HCT116 (cell line): ENCODE results near the gene KCNB1.

Experiments
- EZH2 ChIP-seq: fragments of 200-600 bp; sonication (generic); IDR thresholded peaks from 2 replicates; pipeline ENCODE4 v1.6.1; 2017; ENCODE audit warnings: antibody characterized with exemption, mixed run types
- POLR2A ChIP-seq: IDR thresholded peaks from 2 replicates; pipeline ENCODE4 v1.7.0; 2011; ENCODE audit warnings: borderline replicate concordance; ENCODE audit not compliant: insufficient read depth, insufficient read length; ENCODE audit errors: extremely low read depth
- SRF ChIP-seq: IDR thresholded peaks from 2 replicates; pipeline ENCODE4 v1.6.1; 2012; ENCODE audit warnings: low read depth
- TF ChIP-seq, protein P1 (sequence below), 3 experiments: fragments of 200-600 bp in 1 of 3; sonication (generic) in 1 of 3; IDR thresholded peaks in 2 of 3; conservative IDR thresholded peaks in 1 of 3; 2 replicates each; pipeline ENCODE4 v1.5.1; 2012 to 2017; ENCODE audit warnings: low read depth in 2 of 3, low read length in 2 of 3, antibody characterized with exemption in 1 of 3, borderline replicate concordance in 1 of 3, control low read depth in 1 of 3, mild to moderate bottlenecking in 1 of 3, mixed read lengths in 1 of 3, mixed run types in 1 of 3, moderate library complexity in 1 of 3; ENCODE audit not compliant: insufficient read depth in 1 of 3
- TF ChIP-seq, protein P2 (sequence below): IDR thresholded peaks from 2 replicates; pipeline ENCODE4 v1.6.1; 2012
- TF ChIP-seq, protein P3 (sequence below): IDR thresholded peaks from 2 replicates; pipeline ENCODE4 v1.6.1; 2012; ENCODE audit warnings: low read depth
- TF ChIP-seq, protein P4 (sequence below): IDR thresholded peaks from 2 replicates; pipeline ENCODE4 v1.6.1; 2011; ENCODE audit warnings: mild to moderate bottlenecking, low read length, moderate library complexity; ENCODE audit not compliant: insufficient replicate concordance; ENCODE audit errors: extremely low read depth

DNA sequence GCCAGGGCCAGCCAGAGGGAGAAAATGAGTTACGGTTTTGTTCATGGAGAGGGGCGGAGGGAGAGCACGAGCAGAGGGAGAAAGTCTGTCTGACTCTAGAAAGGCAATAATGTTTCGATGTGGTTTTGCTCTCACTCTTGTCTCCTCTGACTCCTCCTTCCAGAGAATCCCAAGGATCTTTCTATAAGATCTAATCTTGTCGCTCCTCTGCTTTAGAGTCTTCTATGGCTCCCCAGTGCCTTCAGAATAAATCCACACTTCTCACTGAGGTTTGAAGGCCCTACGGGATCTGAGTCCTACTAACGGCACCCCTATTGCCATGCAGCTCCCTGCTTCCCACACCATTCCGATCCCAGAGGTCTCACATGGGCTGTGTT, 66.8 kb downstream of the KCNB1 start:
- no peak for TF ChIP-seq POLR2A
- no peak for TF ChIP-seq EZH2
- TF ChIP-seq, protein P1, sequence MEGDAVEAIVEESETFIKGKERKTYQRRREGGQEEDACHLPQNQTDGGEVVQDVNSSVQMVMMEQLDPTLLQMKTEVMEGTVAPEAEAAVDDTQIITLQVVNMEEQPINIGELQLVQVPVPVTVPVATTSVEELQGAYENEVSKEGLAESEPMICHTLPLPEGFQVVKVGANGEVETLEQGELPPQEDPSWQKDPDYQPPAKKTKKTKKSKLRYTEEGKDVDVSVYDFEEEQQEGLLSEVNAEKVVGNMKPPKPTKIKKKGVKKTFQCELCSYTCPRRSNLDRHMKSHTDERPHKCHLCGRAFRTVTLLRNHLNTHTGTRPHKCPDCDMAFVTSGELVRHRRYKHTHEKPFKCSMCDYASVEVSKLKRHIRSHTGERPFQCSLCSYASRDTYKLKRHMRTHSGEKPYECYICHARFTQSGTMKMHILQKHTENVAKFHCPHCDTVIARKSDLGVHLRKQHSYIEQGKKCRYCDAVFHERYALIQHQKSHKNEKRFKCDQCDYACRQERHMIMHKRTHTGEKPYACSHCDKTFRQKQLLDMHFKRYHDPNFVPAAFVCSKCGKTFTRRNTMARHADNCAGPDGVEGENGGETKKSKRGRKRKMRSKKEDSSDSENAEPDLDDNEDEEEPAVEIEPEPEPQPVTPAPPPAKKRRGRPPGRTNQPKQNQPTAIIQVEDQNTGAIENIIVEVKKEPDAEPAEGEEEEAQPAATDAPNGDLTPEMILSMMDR (IDR thresholded peaks at IDR 0.05 in 2 of 3, conservative IDR thresholded peaks at IDR 0.05 in 1 of 3; ENCODE audit: borderline replicate concordance in 1 of 3, insufficient read depth in 1 of 3, low read depth in 2 of 3, low read length in 2 of 3) = no peak
- TF ChIP-seq SRF = no peak
- TF ChIP-seq, protein P2, sequence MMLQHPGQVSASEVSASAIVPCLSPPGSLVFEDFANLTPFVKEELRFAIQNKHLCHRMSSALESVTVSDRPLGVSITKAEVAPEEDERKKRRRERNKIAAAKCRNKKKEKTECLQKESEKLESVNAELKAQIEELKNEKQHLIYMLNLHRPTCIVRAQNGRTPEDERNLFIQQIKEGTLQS = no peak
- TF ChIP-seq, protein P3, sequence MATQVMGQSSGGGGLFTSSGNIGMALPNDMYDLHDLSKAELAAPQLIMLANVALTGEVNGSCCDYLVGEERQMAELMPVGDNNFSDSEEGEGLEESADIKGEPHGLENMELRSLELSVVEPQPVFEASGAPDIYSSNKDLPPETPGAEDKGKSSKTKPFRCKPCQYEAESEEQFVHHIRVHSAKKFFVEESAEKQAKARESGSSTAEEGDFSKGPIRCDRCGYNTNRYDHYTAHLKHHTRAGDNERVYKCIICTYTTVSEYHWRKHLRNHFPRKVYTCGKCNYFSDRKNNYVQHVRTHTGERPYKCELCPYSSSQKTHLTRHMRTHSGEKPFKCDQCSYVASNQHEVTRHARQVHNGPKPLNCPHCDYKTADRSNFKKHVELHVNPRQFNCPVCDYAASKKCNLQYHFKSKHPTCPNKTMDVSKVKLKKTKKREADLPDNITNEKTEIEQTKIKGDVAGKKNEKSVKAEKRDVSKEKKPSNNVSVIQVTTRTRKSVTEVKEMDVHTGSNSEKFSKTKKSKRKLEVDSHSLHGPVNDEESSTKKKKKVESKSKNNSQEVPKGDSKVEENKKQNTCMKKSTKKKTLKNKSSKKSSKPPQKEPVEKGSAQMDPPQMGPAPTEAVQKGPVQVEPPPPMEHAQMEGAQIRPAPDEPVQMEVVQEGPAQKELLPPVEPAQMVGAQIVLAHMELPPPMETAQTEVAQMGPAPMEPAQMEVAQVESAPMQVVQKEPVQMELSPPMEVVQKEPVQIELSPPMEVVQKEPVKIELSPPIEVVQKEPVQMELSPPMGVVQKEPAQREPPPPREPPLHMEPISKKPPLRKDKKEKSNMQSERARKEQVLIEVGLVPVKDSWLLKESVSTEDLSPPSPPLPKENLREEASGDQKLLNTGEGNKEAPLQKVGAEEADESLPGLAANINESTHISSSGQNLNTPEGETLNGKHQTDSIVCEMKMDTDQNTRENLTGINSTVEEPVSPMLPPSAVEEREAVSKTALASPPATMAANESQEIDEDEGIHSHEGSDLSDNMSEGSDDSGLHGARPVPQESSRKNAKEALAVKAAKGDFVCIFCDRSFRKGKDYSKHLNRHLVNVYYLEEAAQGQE = no peak
- TF ChIP-seq, protein P4, sequence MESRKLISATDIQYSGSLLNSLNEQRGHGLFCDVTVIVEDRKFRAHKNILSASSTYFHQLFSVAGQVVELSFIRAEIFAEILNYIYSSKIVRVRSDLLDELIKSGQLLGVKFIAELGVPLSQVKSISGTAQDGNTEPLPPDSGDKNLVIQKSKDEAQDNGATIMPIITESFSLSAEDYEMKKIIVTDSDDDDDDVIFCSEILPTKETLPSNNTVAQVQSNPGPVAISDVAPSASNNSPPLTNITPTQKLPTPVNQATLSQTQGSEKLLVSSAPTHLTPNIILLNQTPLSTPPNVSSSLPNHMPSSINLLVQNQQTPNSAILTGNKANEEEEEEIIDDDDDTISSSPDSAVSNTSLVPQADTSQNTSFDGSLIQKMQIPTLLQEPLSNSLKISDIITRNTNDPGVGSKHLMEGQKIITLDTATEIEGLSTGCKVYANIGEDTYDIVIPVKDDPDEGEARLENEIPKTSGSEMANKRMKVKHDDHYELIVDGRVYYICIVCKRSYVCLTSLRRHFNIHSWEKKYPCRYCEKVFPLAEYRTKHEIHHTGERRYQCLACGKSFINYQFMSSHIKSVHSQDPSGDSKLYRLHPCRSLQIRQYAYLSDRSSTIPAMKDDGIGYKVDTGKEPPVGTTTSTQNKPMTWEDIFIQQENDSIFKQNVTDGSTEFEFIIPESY = no peak
